Trophoblast cell (in vitro differentiated cells and primary cell): ENCODE results near the gene SLC25A2.

ENCODE experiments used
- DNase-seq, 2 donors: peaks; one replicate each; pipeline ENCODE4 v3.0.0-alpha.2; 2016
- H2AFZ ChIP-seq: 2 replicates; pipeline ENCODE4 v1.6.1; 2013; ENCODE audit warnings: low read length, moderate library complexity, mild to moderate bottlenecking; ENCODE audit not compliant: insufficient read depth, poor library complexity
- H2AK5ac ChIP-seq: 2 replicates; pipeline ENCODE4 v1.6.1; 2013; ENCODE audit warnings: mild to moderate bottlenecking, low read length
- H2BK120ac ChIP-seq: 2 replicates; pipeline ENCODE4 v1.6.1; 2013; ENCODE audit warnings: low read length, mild to moderate bottlenecking, moderate library complexity; ENCODE audit not compliant: insufficient read depth, poor library complexity
- H2BK12ac ChIP-seq: 2 replicates; pipeline ENCODE4 v1.6.1; 2013; ENCODE audit warnings: mild to moderate bottlenecking, low read length, moderate library complexity
- H2BK5ac ChIP-seq: 2 replicates; pipeline ENCODE4 v1.6.1; 2013; ENCODE audit warnings: low read length, low read depth, moderate library complexity, mild to moderate bottlenecking; ENCODE audit not compliant: poor library complexity
- H3K14ac ChIP-seq: 2 replicates; pipeline ENCODE4 v1.6.1; 2013; ENCODE audit warnings: mild to moderate bottlenecking, low read length
- H3K18ac ChIP-seq: 2 replicates; pipeline ENCODE4 v1.6.1; 2013; ENCODE audit warnings: mild to moderate bottlenecking, low read length
- H3K23ac ChIP-seq: 2 replicates; pipeline ENCODE4 v1.6.1; 2013; ENCODE audit warnings: low read length
- H3K27ac ChIP-seq: 2 replicates; pipeline ENCODE4 v1.5.1; 2013; ENCODE audit warnings: low read depth, mild to moderate bottlenecking, inconsistent platforms, low read length, moderate library complexity
- H3K27me3 ChIP-seq: 2 replicates; pipeline ENCODE4 v1.6.1; 2013; ENCODE audit warnings: inconsistent platforms, mild to moderate bottlenecking, low read length, moderate library complexity; ENCODE audit not compliant: insufficient read depth
- H3K36me3 ChIP-seq, 2 experiments: 1 replicate in 1 of 2; 2 replicates in 1 of 2; pipeline ENCODE4 v1.6.1; 2013; ENCODE audit warnings: low read length in 2 of 2, mild to moderate bottlenecking in 2 of 2, moderate library complexity in 1 of 2; ENCODE audit not compliant: insufficient read depth in 2 of 2, control insufficient read depth in 1 of 2
- H3K4ac ChIP-seq: 2 replicates; pipeline ENCODE4 v1.6.1; 2013; ENCODE audit warnings: low read depth, mild to moderate bottlenecking, low read length, moderate library complexity
- H3K4me1 ChIP-seq, 2 experiments: 1 replicate in 1 of 2; 2 replicates in 1 of 2; pipeline ENCODE4 v1.6.1; 2013; ENCODE audit warnings: low read length in 2 of 2, mild to moderate bottlenecking in 2 of 2, moderate library complexity in 1 of 2; ENCODE audit not compliant: insufficient read depth in 2 of 2, control insufficient read depth in 1 of 2
- H3K4me2 ChIP-seq: 2 replicates; pipeline ENCODE4 v1.6.1; 2013; ENCODE audit warnings: inconsistent platforms, mild to moderate bottlenecking, low read length, moderate library complexity
- H3K4me3 ChIP-seq: 2 replicates; pipeline ENCODE4 v1.5.1; 2013; ENCODE audit warnings: mild to moderate bottlenecking, low read depth, low read length, inconsistent platforms
- H3K79me1 ChIP-seq: one replicate; pipeline ENCODE4 v1.6.1; 2013; ENCODE audit warnings: low read length
- H3K79me2 ChIP-seq: 2 replicates; pipeline ENCODE4 v1.6.1; 2013; ENCODE audit warnings: low read length, mild to moderate bottlenecking; ENCODE audit not compliant: control insufficient read depth, insufficient read depth, poor library complexity
- H3K9ac ChIP-seq: 2 replicates; pipeline ENCODE4 v1.6.1; 2013; ENCODE audit warnings: mild to moderate bottlenecking, low read length
- H3K9me3 ChIP-seq: 2 replicates; pipeline ENCODE4 v1.6.1; 2013; ENCODE audit warnings: low read depth, mild to moderate bottlenecking, control low read depth, inconsistent platforms, low read length; ENCODE audit not compliant: insufficient read depth
- H4K12ac ChIP-seq: 2 replicates; pipeline ENCODE4 v1.6.1; 2013; ENCODE audit warnings: low read depth, mild to moderate bottlenecking, low read length, moderate library complexity
- H4K8ac ChIP-seq: 2 replicates; pipeline ENCODE4 v1.6.1; 2013; ENCODE audit warnings: low read depth, mild to moderate bottlenecking, low read length, moderate library complexity
- H4K91ac ChIP-seq: one replicate; pipeline ENCODE4 v1.6.1; 2013; ENCODE audit warnings: low read depth, mild to moderate bottlenecking, low read length, moderate library complexity
- WGBS: extraction: QIAGEN DNeasy Blood & Tissue Kit; methylation state at CpG from one replicate; pipeline ENCODE4 v1.1.7; 2013; ENCODE audit warnings: missing lambda C conversion rate; ENCODE audit not compliant: insufficient read length, insufficient coverage; ENCODE audit errors: extremely low coverage; 5-methylcytosine and 5-hydroxymethylcytosine counted together

SLC25A2 gene

GRCh38 chr5:141306630-141307029, 2.8 kb upstream of the SLC25A2 start:
- no peak overlapping the region for H2AK5ac ChIP-seq
- no peak overlapping the region for H2AFZ ChIP-seq
- H2BK5ac ChIP-seq, result no peak overlapping the region
- no peak overlapping the region for H3K18ac ChIP-seq
- DNase-seq, result no peak
- H4K8ac ChIP-seq, result no peak overlapping the region
- no peaks in the 10 kb centered on the region for H3K4me1 ChIP-seq
- no peak overlapping the region for H4K12ac ChIP-seq
- no peaks in the 10 kb centered on the region for H3K27me3 ChIP-seq
- no peaks in the 10 kb centered on the region for H3K79me2 ChIP-seq
- no peaks in the 10 kb centered on the region for H3K79me1 ChIP-seq
- no peak overlapping the region for H3K4me2 ChIP-seq
- H3K4ac ChIP-seq, result no peak overlapping the region
- WGBS, result no CpG with 5 or more reads among the region's 1 CpG
- no peak overlapping the region for H3K23ac ChIP-seq
- H3K9ac ChIP-seq, result no peak overlapping the region
- H3K27ac ChIP-seq, result no peak overlapping the region
- no peak overlapping the region for H4K91ac ChIP-seq
- H3K4me3 ChIP-seq, result no peak overlapping the region
- no peak overlapping the region for H2BK120ac ChIP-seq
- H3K36me3 ChIP-seq, result peaks cover 0 to 3% of the 10 kb centered on the region in 2 experiments
- peaks cover 9% of the 10 kb centered on the region for H3K9me3 ChIP-seq
- no peak overlapping the region for H2BK12ac ChIP-seq
- no peak overlapping the region for H3K14ac ChIP-seq

GRCh38 chr5:141298376-141298775, 5.5 kb downstream of the SLC25A2 start:
- Histone ChIP-seq H2AK5ac (no peak overlapping the region), H4K12ac (no peak overlapping the region), H3K4me2 (no peak overlapping the region), H2BK120ac (no peak overlapping the region), H3K23ac (no peak overlapping the region), H3K9me3 (peaks cover 8% of the 10 kb centered on the region), H3K79me1 (no peaks in the 10 kb centered on the region), H2BK12ac (no peak overlapping the region), H3K9ac (no peak overlapping the region), H3K79me2 (no peaks in the 10 kb centered on the region), H3K4me3 (no peak overlapping the region), H3K27me3 (no peaks in the 10 kb centered on the region), H3K27ac (no peak overlapping the region), H3K4ac (no peak overlapping the region), H4K8ac (no peak overlapping the region), H2BK5ac (no peak overlapping the region), H3K14ac (no peak overlapping the region), H3K18ac (no peak overlapping the region), H2AFZ (no peak overlapping the region), H4K91ac (no peak overlapping the region), H3K4me1 (peaks cover 0 to 1% of the 10 kb centered on the region in 2 experiments), H3K36me3 (no peaks in the 10 kb centered on the region)
- DNase-seq, result no peak
- no CpG with 5 or more reads among the region's 4 CpGs for WGBS

- no peak overlapping the region for H2BK120ac ChIP-seq
- no peaks in the 10 kb centered on the region for H3K79me2 ChIP-seq
- H3K23ac ChIP-seq, result no peak overlapping the region
- no peak overlapping the region for H4K8ac ChIP-seq
- H2BK5ac ChIP-seq, result no peak overlapping the region
- H2AK5ac ChIP-seq, result no peak overlapping the region
- no peak overlapping the region for H2BK12ac ChIP-seq
- DNase-seq, result no peak
- no peak overlapping the region for H3K4me2 ChIP-seq
- no peak overlapping the region for H3K18ac ChIP-seq
- no peaks in the 10 kb centered on the region for H3K4me1 ChIP-seq
- peaks cover 7% of the 10 kb centered on the region for H3K9me3 ChIP-seq
- H3K79me1 ChIP-seq, result no peaks in the 10 kb centered on the region
- no peak overlapping the region for H3K14ac ChIP-seq
- H2AFZ ChIP-seq, result no peak overlapping the region
- no peak overlapping the region for H3K27ac ChIP-seq
- no peaks in the 10 kb centered on the region for H3K27me3 ChIP-seq
- no peak overlapping the region for H4K91ac ChIP-seq
- no peak overlapping the region for H3K4me3 ChIP-seq
- no CpG with 5 or more reads among the region's 3 CpGs for WGBS
- no peak overlapping the region for H3K4ac ChIP-seq
- H3K36me3 ChIP-seq, result no peaks in the 10 kb centered on the region
- no peak overlapping the region for H3K9ac ChIP-seq
- H4K12ac ChIP-seq, result no peak overlapping the region
Observed at GRCh38 chr5:141272906-141273305, 30.9 kb downstream of the SLC25A2 start.

DNA sequence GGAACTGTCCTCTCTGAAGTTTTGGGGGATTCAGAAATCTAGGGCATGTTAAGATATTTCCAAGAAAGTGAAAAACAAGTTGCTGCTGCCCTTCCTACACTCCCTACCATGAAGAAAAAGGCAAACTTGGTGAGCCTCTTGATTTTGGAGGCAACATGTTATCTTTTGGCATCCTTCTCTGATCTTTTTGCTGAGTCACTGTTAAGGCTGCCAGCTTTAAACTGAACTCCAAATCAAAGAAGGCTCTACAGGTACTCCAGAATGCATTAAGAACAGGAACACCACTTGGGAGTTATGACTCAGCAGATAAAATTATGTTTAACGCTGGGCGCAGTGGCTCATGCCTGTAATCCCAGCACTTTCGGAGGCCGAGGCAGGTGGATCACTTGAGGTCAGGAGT, 34.7 kb downstream of the SLC25A2 start:
- Histone ChIP-seq H3K14ac (no peak overlapping the region), H3K79me1 (no peaks in the 10 kb centered on the region), H2AK5ac (no peak overlapping the region), H3K27me3 (no peaks in the 10 kb centered on the region), H3K36me3 (no peaks in the 10 kb centered on the region), H2AFZ (no peak overlapping the region), H4K91ac (no peak overlapping the region), H3K4ac (no peak overlapping the region), H4K12ac (no peak overlapping the region), H2BK5ac (no peak overlapping the region), H2BK12ac (no peak overlapping the region), H3K18ac (no peak overlapping the region), H3K27ac (no peak overlapping the region), H2BK120ac (no peak overlapping the region), H3K4me3 (no peak overlapping the region), H3K4me2 (no peak overlapping the region), H3K9me3 (peaks cover 10% of the 10 kb centered on the region), H3K79me2 (no peaks in the 10 kb centered on the region), H3K4me1 (no peaks in the 10 kb centered on the region), H4K8ac (no peak overlapping the region), H3K23ac (no peak overlapping the region), H3K9ac (no peak overlapping the region)
- no peak for DNase-seq
- WGBS, result no CpG with 5 or more reads among the region's 4 CpGs
